HepG2 (cell line): Measurements from ENCODE around the gene LSM10. TPM values are rescaled to one million over a fixed set of nuclear protein-coding genes. Genes with fewer than 3 reads are reported as not detected.

Source experiments
- ATF5 ChIP-seq: sonication (generic); formaldehyde crosslinking; IDR thresholded peaks from 2 replicates; pipeline ENCODE4 v1.4.0; 2020; ENCODE audit warnings: mild to moderate bottlenecking, low read depth, missing genetic modification reagents
- CREBL2 ChIP-seq: sonication (generic); formaldehyde crosslinking; IDR thresholded peaks from 2 replicates; pipeline ENCODE4 v1.8.1; 2023; ENCODE audit warnings: missing genetic modification reagents, mild to moderate bottlenecking, borderline replicate concordance
- FIP1L1 ChIP-seq: fragments of 200-400 bp; formaldehyde crosslinking; IDR thresholded peaks from 2 replicates; pipeline ENCODE4 v1.6.1; 2018; ENCODE audit warnings: low read depth, mild to moderate bottlenecking, low read length, moderate library complexity, borderline replicate concordance; ENCODE audit not compliant: insufficient read depth
- GTF2F1 ChIP-seq: fragments of 150-350 bp; IDR thresholded peaks from 2 replicates; pipeline ENCODE4 v1.6.1; 2014; ENCODE audit warnings: low read length
- HINFP ChIP-seq: sonication (generic); formaldehyde crosslinking; IDR thresholded peaks from 2 replicates; pipeline ENCODE4 v1.4.0; 2020; ENCODE audit warnings: low read depth, mild to moderate bottlenecking, missing genetic modification reagents
- HMG20A ChIP-seq: IDR thresholded peaks from 2 replicates; pipeline ENCODE4 v1.6.1; 2016; ENCODE audit warnings: borderline replicate concordance
- HOXA7 ChIP-seq: sonication (generic); formaldehyde crosslinking; IDR thresholded peaks from 2 replicates; pipeline ENCODE4 v1.8.1; 2022; ENCODE audit warnings: mild to moderate bottlenecking, missing genetic modification reagents, moderate library complexity
- JUND ChIP-seq: sonication (generic); formaldehyde crosslinking; IDR thresholded peaks from 2 replicates; pipeline ENCODE4 v1.8.0; 2022; ENCODE audit warnings: mild to moderate bottlenecking, missing genetic modification reagents
- MNT ChIP-seq: fragments of 450-650 bp; IDR thresholded peaks from 2 replicates; pipeline ENCODE4 v1.6.1; 2016
- RXRA ChIP-seq: sonication (generic); formaldehyde crosslinking; IDR thresholded peaks from 2 replicates; pipeline ENCODE4 v1.5.1; 2020; ENCODE audit warnings: missing genetic modification reagents
- SMAD9 ChIP-seq: sonication (generic); formaldehyde crosslinking; IDR thresholded peaks from 2 replicates; pipeline ENCODE4 v1.5.1; 2020; ENCODE audit warnings: mild to moderate bottlenecking, missing genetic modification reagents
- SNRNP70 ChIP-seq: fragments of 200-400 bp; formaldehyde crosslinking; IDR thresholded peaks from 2 replicates; pipeline ENCODE4 v1.6.1; 2017; ENCODE audit warnings: mild to moderate bottlenecking, low read depth, low read length, moderate library complexity
- ZBED4 ChIP-seq: sonication (generic); formaldehyde crosslinking; IDR thresholded peaks from 2 replicates; pipeline ENCODE4 v1.4.0; 2020; ENCODE audit warnings: missing genetic modification reagents, borderline replicate concordance
- ZNF205 ChIP-seq: IDR thresholded peaks from 2 replicates; pipeline ENCODE4 v1.6.1; 2018; ENCODE audit warnings: missing biosample characterization, missing genetic modification reagents
- ZNF224 ChIP-seq: sonication (generic); formaldehyde crosslinking; IDR thresholded peaks from 2 replicates; pipeline ENCODE4 v1.5.0; 2020; ENCODE audit warnings: mild to moderate bottlenecking, missing genetic modification reagents
- ZNF282 ChIP-seq: fragments of 450-650 bp; IDR thresholded peaks from 2 replicates; pipeline ENCODE4 v1.6.1; 2018; ENCODE audit not compliant: partially characterized antibody
- ZNF337 ChIP-seq: sonication (generic); formaldehyde crosslinking; IDR thresholded peaks from 2 replicates; pipeline ENCODE4 v1.5.1; 2020; ENCODE audit warnings: missing genetic modification reagents, low read depth, mild to moderate bottlenecking, borderline replicate concordance
- ZNF503 ChIP-seq: sonication (generic); formaldehyde crosslinking; IDR thresholded peaks from 2 replicates; pipeline ENCODE4 v1.4.0; 2020; ENCODE audit warnings: missing genetic modification reagents
- ZSCAN31 ChIP-seq: sonication (generic); formaldehyde crosslinking; IDR thresholded peaks from 2 replicates; pipeline ENCODE4 v1.5.0; 2020; ENCODE audit warnings: low read depth, mild to moderate bottlenecking, missing genetic modification reagents
- polyA plus RNA-seq, 8 experiments: library from polyadenylated mRNA; depleted of rRNA in 3 of 8; stranded (reverse) in 7 of 8; unstranded in 1 of 8; fragments of >200 nt; fragmentation: Illumina TruSeq in 4 of 8; extraction: Trizol in 4 of 8; gene quantifications; 2 replicates each; pipeline versions ENCODE4 v1.2.1 to v1.2.3, GENCODE V29; 2011 to 2016; ENCODE audit warnings: low read depth in 4 of 8, missing spikeins in 1 of 8, mixed read lengths in 1 of 8; ENCODE audit not compliant: insufficient read depth in 1 of 8
- total RNA-seq, 5 experiments: library from RNA; depleted of rRNA; stranded (reverse); fragments of >200 nt; fragmentation: Illumina TruSeq; extraction: Trizol; gene quantifications; 2 replicates each; pipeline ENCODE4 v1.2.3, GENCODE V29; 2016; ENCODE audit warnings: low read depth in 1 of 5

LSM10 gene
- total and polyA plus RNA-seq, 2 of the 13 experiments (the other 11 are each of a cell fraction or from before 2014, with no cell fraction given), result 14.0 to 52.0 TPM

- TF ChIP-seq MNT (peak; percentile 32; the same call in 1 of the 2 replicates), GTF2F1 (no peak), HMG20A (peak; percentile 37; the same call in 1 of the 2 replicates), ATF5 (CRISPR knock-in tag) (no peak), ZSCAN31 (CRISPR knock-in tag) (peak; percentile 82), ZNF503 (CRISPR knock-in tag) (no peak), ZNF282 (no peak), FIP1L1 (0 out of 2 replicates have a peak, but pooled peaks have one; percentile 83), HINFP (CRISPR knock-in tag) (no peak; the same call in 1 of the 2 replicates), ZNF205 (CRISPR knock-in tag) (0 out of 2 replicates have a peak, but pooled peaks have one; percentile 11), SNRNP70 (no peak), HOXA7 (CRISPR knock-in tag) (no peak), SMAD9 (CRISPR knock-in tag) (peak; percentile 49; the same call in 1 of the 2 replicates), ZNF337 (CRISPR knock-in tag) (no peak), CREBL2 (CRISPR knock-in tag) (no peak), ZNF224 (CRISPR knock-in tag) (no peak), RXRA (peak; percentile 14; the same call in 1 of the 2 replicates), JUND (0 out of 2 replicates have a peak, but pooled peaks have one; percentile 29), ZBED4 (CRISPR knock-in tag) (0 out of 2 replicates have a peak, but pooled peaks have one; percentile 55)
Measured at GRCh38 chr1:36400825-36401601, 3.3 kb upstream of the LSM10 start (continued).
